ENCODE measurements around the gene FKRP. TPM values are rescaled to one million over a fixed set of nuclear protein-coding genes. Genes with fewer than 3 reads are reported as not detected.

Gene FKRP
- total RNA-seq, 1 donor from 2014 or later, result 15.3 TPM

DNA sequence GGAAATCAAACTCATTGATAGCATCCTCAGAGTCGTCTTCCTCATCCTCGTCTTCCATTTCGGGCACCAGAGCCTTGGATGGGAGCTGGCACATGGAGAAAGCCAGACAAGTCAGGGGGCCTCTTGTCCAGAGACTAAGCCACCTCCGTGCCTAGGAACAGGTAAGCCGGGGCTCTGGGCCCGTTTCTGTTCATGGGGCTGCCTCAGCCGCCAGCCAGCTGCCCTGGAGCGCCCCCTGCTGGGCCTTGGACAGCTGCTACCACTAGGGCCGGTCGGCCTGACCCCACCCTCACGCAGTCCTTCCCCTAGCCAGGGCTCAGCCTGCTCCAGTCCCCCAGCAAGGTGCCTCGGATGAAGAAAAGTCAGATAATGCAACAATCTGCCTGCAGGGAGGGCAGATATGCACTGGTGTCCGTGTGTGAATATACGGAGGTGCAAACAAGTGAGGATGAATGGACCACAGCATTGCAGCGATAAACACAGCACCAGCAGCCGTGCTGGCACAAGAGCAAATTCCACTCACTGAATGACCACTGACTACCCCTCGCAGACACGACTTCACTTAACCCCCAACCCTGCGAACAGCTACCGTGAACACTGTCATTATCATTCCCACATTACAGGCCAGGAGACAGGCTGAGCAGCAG lies 17.0 kb upstream of the FKRP start:
- intact Hi-C loops (cut with micrococcal nuclease), result no loop called here
- DNase-seq (peak; percentile 88), ATAC-seq (peak; percentile 75)

DNA sequence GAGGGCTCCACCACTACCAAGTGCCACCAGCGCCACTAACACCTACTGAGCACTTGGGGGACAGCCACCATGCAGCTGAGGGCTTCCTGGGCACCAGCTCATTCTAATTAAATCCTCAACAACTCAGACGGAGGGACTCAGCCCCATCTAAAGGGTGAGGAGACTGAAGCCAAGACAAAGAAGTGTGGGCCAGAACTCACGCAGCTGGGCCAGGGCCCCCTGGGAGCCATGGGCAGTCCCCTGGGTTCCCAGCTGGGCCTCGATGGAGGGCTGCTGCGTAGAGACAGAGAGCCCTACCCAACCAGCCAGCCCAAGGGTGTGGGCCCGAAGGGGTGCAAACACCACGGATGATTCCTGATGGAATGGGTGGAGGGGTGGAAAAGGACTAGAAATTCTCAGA lies 16.2 kb upstream of the FKRP start:
- no peak for ATAC-seq
- no peak for DNase-seq
- intact Hi-C loops (cut with micrococcal nuclease), result no loop called here

DNA sequence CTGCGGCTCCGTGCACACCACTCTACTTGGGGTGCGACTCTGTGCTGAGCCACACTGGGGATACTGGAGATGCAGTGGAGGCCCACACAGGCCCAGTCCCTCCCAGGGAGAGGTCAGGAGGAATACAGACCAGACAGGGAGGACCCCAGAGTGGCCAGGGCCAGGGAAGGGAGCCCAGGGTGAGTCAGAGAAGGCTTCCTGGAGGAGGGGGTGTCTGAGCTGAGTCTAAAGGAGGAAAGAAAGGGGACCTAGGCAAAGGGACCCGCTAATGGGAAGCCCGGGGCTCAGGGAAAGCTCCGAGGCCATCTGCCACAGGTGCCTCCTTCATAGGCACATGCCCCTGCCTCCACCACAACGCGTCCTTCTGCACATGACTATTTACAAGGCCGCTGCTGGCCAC lies 15.7 kb upstream of the FKRP start:
- intact Hi-C loops (cut with micrococcal nuclease), result no loop called here
- ATAC-seq (no peak), DNase-seq (no peak)

DNA sequence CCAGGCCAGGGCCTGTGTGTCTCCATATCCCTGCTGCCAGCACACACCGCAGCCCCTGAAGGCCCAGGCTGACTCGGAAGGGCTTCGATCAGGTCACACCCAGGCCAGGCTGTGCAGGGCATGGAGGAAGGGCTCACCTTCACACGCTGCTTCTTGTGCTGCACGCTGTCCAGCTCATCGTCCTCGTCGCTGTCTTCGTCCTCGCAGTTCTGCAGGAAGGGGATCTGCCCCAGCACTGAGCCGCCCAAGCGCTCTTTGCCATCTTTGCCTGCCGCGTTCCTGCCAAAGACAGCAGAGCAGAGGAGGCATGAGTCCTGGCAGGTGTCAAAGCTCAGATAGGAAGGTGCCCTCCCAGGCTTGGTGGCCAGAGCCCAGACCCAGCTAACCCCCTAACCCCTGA lies 15.3 kb upstream of the FKRP start:
- intact Hi-C loops (cut with micrococcal nuclease), result no loop called here
- no peak for ATAC-seq

DNA sequence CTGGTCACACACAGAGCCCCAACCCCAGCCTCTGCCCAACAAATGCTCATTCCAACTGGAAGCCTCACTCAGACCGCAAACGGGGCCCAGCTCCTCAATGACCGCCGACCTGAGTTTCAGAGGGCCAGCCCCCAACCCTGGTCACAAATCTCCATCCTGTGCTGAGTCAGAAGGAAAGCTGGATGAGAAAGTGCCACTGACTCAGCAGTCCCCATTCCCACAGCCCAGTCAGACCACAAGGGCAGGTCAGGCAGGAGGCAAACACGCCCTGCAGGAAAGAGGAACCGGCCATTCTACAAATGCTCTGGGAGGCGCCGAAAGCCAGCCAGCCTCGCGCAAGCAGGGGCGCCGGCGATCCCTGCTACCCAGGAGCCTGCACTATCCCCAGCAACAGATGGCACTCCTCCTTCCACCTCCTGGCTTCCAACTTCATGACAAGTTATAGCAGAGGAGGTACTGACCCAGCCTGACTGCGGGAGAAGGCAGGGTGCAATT lies 14.8 kb upstream of the FKRP start:
- peak; percentile 5 for ATAC-seq
- intact Hi-C loops (cut with micrococcal nuclease), result no loop called here
- DNase-seq, result peak; percentile 59

More for the DNA sequence above, 15.3 kb upstream of the FKRP start:
- no peak for DNase-seq

DNA sequence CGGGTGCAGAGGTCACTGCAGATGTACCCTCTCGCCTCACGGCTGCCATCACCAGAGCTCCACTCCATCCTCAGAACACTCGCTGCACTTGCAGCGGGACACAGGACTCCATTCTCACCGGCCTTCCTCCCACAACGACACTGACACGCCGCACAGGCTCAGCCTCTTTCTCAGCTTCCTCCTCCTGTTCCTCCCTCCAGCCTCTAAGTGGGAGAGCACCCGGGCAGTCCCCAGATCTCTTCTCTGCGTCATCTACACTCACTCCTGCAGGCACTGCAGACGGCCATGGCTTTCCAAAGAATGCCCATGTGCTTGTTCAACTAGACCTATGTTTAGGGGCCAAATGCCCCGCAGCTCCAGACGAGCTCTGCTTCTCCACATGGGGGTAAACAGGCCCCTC lies 14.3 kb upstream of the FKRP start:
- intact Hi-C loops (cut with micrococcal nuclease), result no loop called here
- DNase-seq (peak; percentile 37), ATAC-seq (no peak)

DNA sequence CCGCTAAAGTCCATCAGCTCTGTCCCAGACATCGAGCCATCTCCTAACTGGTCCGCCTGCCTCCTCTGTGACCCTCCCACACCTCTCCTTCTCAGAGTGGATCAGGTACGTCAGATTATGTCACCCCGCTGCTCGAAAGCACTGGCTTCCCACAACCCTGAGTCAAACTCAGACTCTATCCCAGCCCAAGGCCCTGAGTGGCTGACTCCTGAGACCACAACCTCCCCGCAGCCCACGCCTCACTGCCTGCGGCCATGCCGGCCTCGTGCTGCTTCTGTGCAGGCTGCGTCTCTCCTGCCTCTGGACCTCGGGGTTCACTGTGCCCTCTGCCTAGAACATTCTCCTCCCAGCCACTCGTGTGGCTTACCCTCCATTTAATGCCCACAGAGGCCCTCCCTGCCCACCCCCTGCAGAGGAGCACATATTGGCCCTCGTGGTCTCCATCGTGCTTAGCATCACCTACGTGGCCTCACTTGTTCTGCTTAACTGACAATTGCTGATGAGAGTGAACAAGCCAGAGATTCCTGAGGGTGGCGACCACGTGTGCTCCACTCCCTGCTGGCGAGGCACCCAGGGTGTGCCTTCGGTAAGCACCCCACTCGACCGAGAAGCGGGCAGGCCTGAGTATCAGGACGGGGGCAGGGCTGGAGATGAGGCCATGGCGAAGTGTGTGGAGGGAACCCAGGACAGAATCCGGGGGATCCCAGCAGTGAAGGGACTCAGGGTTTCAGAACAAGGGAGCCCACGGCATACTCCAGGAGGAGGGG lies 13.5 kb upstream of the FKRP start:
- ATAC-seq (no peak), DNase-seq (no peak)
- intact Hi-C loops (cut with micrococcal nuclease), result no loop called here

DNA sequence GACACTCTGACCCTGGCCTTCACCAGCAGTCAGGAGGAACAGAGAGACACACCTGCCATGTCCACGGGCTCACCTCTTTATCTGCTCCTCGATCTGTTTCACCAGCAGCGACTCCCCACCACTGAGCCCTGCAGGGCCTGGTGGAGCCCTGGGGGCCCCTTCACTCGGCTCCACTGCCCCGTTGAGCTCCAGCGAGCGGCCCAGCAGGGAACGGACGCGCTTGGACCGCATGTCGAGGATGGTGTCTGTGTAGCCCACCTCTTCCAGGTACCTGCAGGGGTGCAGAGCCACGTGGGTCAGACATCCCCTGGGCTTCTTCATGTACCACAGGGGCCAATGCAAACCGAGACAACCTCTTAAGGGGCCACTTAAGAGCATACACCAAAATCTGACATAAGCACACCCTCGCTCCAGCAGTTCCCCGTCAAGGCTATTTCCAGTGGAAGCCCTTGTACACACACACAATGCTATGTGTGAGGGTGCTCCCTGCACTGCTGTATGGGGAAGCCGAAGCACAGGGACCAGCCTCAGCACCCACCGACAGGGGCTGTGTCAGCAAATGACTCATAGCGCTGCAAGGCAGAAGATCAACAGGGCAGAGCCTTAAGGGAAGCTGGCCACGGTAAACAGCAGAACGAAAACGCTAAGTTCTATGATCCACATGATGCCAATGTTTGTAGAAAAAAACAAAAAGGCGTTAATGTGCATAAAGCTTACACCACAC lies 12.7 kb upstream of the FKRP start:
- ATAC-seq (peak; percentile 17), DNase-seq (peak; percentile 49)
- intact Hi-C loops (cut with micrococcal nuclease), result no loop called here

DNA sequence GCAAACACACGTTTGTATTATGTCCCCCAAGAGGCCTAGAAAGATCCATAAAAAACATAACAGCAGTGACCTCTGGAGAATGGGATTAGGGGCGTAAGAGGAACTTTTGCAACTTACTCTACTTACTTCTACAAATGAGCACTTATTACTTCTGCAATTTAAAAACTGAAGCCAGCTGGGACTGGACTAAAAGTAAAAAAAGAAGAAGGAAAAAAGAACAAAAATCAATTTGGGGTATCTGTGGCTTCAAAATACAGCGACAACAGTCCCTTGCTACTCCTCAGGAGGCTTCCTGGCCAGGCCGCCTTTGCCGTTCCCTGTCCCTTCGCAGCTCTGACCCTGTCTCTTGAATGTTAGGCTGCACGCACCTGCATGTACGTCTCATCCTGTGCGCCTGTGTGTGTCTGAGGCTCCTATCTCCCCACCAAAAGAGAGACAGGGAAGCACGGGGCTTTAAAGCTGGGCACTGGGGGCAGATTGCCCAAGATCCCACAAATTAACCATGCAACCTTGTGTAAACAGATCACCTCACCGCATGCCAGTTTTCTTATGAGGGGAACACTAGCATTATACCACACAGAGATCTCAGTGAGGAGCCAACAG lies 12.1 kb upstream of the FKRP start:
- ATAC-seq, result no peak
- intact Hi-C loops (cut with micrococcal nuclease), result no loop called here
- DNase-seq, result peak; percentile 29

DNA sequence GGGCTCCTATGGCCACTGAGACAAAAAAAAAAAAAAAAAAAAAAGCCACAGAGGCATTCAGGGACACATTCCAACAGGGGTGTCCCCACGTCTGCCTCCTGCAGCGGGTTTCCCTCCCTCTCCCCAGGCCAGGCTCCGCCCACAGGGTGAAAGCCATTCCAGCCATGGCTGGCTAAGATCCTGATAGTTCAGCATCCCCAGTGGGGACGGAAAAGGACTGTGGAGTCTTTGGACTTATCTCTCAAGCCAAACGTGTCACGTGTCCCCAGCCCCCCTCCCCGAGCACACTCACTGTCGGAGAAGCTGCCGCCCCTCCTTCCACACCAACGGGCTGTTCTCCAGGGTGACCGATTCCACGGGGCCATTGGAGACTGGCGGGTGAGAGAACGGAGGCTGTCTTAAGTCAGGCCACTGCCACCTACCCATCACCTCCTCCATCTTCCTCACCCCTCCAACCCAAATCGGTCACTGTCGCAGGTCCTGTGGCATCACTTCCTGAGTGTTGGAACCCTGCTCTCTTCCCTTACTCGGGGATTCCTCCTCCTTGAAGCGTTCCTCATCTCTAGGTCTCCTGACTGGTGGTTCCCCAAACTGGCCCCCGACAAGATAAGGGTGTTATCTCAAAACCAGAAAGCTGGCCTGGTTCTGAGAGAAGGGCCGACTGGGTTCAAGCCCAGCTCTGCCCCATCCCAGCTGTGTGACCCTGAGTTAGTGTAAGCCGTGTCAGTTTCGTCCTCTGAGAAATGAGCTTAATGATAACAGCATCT lies 9.1 kb upstream of the FKRP start:
- DNase-seq, result peak; percentile 74
- intact Hi-C loops (cut with micrococcal nuclease), result no loop called here
- ATAC-seq, result peak; percentile 32

DNA sequence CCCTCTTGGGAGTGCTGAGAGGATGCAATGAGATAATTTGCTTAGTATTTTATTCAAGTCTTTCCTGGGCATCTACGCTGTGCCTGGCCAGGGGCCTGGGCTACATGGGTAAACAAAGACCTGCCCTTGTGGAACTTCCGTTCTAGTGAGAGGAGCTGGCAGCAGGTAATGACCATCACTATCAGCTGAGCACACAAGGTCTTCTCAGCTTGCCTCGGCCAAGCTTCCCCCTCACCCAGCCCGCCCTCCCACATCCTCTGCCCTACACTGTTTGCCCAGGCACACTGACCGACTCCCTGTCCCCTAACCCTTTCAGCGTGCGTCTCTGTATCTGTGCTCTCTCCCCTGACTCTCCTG lies 8.6 kb upstream of the FKRP start:
- DNase-seq, result peak; percentile 27
- ATAC-seq, result peak; percentile 0
- intact Hi-C loops (cut with micrococcal nuclease), result no loop called here

DNA sequence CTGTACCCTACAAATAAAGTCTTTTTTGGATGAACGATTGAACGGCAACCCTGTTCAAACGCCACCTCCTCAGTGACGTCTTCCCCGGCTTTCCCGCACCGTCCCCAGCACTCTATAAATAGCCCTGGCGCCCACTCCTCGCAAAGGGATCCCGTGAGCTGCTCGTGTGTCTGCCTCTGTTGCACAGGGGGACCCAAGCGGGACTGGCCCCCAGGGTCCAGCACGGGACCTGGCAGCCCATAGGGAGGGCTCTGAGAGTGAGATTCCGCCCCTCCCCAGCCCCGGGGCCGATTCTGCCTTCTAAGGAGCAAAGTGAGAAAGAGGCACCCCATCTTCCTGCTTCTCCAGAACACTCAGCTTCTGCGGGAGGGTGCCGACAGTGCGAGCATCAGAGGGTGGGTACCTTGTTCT lies 8.1 kb upstream of the FKRP start:
- no peak for ATAC-seq
- peak; percentile 31 for DNase-seq
- intact Hi-C loops (cut with micrococcal nuclease), result no loop called here

DNA sequence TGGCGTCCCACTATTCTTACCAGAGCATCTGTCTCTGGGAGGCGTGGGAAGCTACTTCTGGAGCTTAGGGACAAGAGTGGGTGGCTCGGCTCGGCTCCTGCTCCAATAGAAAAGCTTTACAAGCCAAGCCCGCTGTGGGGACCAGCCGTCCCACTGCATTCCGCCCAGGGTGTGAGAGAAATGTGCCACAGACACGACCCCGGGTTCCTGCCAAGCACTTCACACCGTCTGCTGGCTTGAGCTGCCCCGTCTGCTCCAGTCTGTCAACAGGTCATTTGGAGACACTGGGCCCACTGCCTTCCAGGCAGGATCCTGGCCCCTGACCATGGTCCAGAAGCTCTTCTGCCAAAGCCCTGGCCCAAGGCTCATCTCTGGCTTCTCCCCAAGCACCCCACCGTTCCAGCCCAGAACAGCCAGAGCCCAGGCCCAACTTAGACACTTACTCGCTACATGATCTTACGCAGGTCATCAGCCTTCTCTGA lies 6.5 kb upstream of the FKRP start:
- intact Hi-C loops (cut with micrococcal nuclease), result no loop called here
- ATAC-seq, result peak; percentile 91

DNA sequence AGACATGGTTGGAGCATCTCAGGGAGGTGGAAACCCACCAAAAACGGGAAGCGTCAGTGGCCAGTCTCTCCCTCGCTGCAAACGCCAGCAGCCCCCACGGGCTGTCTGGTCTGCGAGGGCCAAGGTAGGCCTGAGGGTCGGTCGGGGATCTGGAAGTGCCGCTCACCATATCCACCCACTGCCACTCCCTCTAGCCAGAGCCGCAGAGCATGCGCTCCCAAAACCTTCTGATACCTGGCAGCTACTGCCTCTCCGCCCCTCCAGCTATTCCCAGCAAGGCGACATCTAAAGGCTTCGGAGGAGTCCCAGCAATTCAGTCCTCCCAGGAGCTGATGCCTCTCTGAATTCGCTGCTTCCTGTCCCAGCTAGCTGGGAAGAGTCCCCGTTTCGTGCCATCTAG lies 4.4 kb upstream of the FKRP start:
- DNase-seq (no peak), ATAC-seq (no peak)
- intact Hi-C loops (cut with micrococcal nuclease), result no loop called here

More for the DNA sequence above, 6.5 kb upstream of the FKRP start:
- DNase-seq, result peak; percentile 93

DNA sequence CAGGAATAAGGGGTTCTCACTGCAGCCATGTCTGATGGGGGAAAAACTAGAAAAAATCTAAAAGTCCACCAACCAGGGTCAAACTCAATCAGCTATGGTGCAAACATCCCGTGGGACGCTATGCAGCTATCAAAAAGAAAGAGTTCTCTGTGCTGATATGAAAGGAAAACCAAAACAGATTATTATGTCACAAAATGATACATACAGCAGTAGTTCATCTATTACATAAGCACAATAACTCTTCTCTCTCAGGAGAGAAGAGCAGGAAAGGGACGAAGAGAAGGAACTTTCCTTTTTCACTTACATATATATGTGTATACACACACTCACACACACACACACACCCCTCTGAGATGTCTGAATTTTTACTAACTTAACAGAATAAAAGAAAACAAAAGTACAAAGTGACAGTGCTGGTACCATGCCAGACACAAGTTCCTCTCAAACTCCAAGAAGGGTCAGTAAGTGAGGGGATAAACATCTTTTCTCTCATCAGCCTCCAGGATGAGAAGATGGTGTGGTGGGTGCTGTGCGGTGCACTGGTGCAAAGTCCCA lies 2.9 kb upstream of the FKRP start:
- intact Hi-C loops (cut with micrococcal nuclease), result no loop called here
- DNase-seq (no peak), ATAC-seq (no peak)

DNA sequence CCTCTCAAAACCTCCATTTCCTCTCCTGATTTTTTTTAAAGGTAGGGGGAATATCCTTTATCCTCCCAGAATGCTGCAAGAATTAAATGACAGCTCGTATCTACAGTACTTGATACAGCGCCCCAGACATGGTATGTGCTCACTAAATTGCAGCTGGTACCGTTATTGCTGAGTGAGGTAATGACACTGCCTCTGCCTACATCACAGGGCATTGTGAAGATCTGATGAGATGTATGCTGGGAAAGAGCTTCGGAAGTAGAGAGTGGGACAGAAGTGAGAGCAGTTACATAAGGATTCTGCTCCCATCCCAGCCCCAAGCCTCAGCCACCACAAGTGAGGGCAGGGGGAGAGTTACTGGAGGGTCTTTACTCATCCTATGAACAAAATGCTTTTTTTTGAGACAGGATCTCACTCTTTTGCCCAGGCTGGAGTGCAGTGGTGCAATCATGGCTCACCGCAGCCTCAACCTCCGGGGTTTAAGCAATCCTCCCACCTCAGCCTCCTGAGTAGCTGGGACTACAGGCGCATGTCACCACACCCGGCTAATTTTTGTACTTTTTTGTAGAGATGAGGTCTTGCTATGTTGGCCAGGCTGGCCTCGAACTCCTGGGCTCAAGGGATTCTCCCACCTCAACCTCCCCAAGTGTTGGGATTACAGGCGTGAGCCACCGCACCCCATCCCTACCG lies 1.7 kb upstream of the FKRP start:
- intact Hi-C loops (cut with micrococcal nuclease), result no loop called here
- ATAC-seq (no peak), DNase-seq (no peak)

DNA sequence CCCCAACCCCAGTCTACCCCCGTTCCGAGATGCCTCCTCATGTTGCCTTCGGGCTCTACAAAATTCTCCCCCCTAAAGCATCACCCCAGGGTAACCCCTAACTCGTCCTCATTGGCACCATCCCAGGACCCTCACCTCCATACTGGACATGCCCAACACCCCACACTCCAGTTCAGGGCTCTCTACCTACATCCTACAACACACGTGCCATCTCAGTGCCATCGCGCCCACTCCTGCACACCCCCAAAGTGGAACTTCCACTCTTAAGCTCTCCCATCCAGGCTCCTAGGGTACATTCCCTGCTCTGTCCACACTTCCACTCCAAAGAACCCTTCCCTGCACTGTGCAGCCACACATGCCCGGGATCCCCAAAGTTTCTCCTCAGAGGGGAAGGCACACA lies 827 bp upstream of the FKRP start:
- DNase-seq (no peak), ATAC-seq (peak; percentile 8)
- intact Hi-C loops (cut with micrococcal nuclease), result no loop called here

All from left ventricle myocardium superior (tissue), 1 donor.